GM21381 (cell line): ENCODE measurements around the gene SFT2D1.

Experiments
- ATAC-seq: cut with Tn5 transposase; IDR thresholded peaks from one replicate; pipeline ENCODE4 v1.9.1; 2021; ENCODE audit warnings: mild to moderate bottlenecking, moderate library complexity; ENCODE audit not compliant: unreplicated experiment

Gene SFT2D1

GRCh38 chr6:166282394-166283032, 59.8 kb downstream of the SFT2D1 start:
- ATAC-seq = no peak

GRCh38 chr6:166281104-166281503, 61.2 kb downstream of the SFT2D1 start:
- ATAC-seq = no peak

- ATAC-seq = no peak
These were observed 63.0 kb downstream of the SFT2D1 start for GRCh38 chr6:166279393-166279679.

GRCh38 chr6:166278579-166279392, 63.6 kb downstream of the SFT2D1 start:
- ATAC-seq = no peak

GRCh38 chr6:166277892-166278578, 64.3 kb downstream of the SFT2D1 start:
- no peak for ATAC-seq

- ATAC-seq = no peak
These were observed 65.3 kb downstream of the SFT2D1 start for GRCh38 chr6:166277018-166277417.

GRCh38 chr6:166275714-166276166, 66.6 kb downstream of the SFT2D1 start:
- peak; percentile 72 for ATAC-seq

GRCh38 chr6:166274739-166275370, 67.5 kb downstream of the SFT2D1 start:
- ATAC-seq = no peak

GRCh38 chr6:166274163-166274562, 68.2 kb downstream of the SFT2D1 start:
- no peak for ATAC-seq

- ATAC-seq = no peak
These were observed 71.0 kb downstream of the SFT2D1 start for GRCh38 chr6:166271376-166271765.

GRCh38 chr6:166270706-166271375, 71.5 kb downstream of the SFT2D1 start:
- no peak for ATAC-seq
